ENCODE results near the gene ASPN.

Gene ASPN

GRCh38 chr9:92446536-92446935, 35.8 kb downstream of the ASPN start:
- Histone ChIP-seq H3K9ac (ENCODE audit: low read depth, low read length, poor library complexity, severe bottlenecking) (no peak overlapping the region), H3K9me3 (ENCODE audit: insufficient read depth, low read depth, low read length) (no peaks in the 10 kb centered on the region), H2AFZ (ENCODE audit: low read length) (no peak overlapping the region), H4K20me1 (ENCODE audit: insufficient read depth, low read length, poor library complexity, severe bottlenecking) (no peaks in the 10 kb centered on the region), H3F3A (ENCODE audit: low read depth) (no peaks in the 10 kb centered on the region), H3K4me3 (ENCODE audit: low read length, poor library complexity, severe bottlenecking) (no peak overlapping the region), H3K36me3 (ENCODE audit: insufficient read depth, low read length) (no peaks in the 10 kb centered on the region), H3K27me3 (ENCODE audit: insufficient read depth, low read length, poor library complexity, severe bottlenecking) (no peaks in the 10 kb centered on the region), H3K9me2 (replicated peaks; ENCODE audit: low read depth, low read length) (no peaks in the 10 kb centered on the region), H3K79me2 (ENCODE audit: insufficient read depth, low read length) (no peaks in the 10 kb centered on the region), H3K4me2 (ENCODE audit: low read depth, low read length, poor library complexity, severe bottlenecking) (no peak overlapping the region), H3K4me1 (ENCODE audit: insufficient read depth, low read length, poor library complexity, severe bottlenecking) (no peaks in the 10 kb centered on the region)
- TF ChIP-seq EZH2phosphoT487 (IDR thresholded peaks at IDR 0.05; ENCODE audit: borderline replicate concordance) = no peak
- no peak for TF ChIP-seq CTCF (conservative IDR thresholded peaks at IDR 0.05; ENCODE audit: low read length)

- TF ChIP-seq CTCF (conservative IDR thresholded peaks at IDR 0.05; ENCODE audit: low read length) (no peak), EZH2phosphoT487 (IDR thresholded peaks at IDR 0.05; ENCODE audit: borderline replicate concordance) (no peak)
- Histone ChIP-seq H3F3A (ENCODE audit: low read depth) (no peaks in the 10 kb centered on the region), H3K79me2 (ENCODE audit: insufficient read depth, low read length) (no peaks in the 10 kb centered on the region), H3K4me1 (ENCODE audit: insufficient read depth, low read length, poor library complexity, severe bottlenecking) (no peaks in the 10 kb centered on the region), H3K36me3 (ENCODE audit: insufficient read depth, low read length) (no peaks in the 10 kb centered on the region), H3K4me2 (ENCODE audit: low read depth, low read length, poor library complexity, severe bottlenecking) (no peak overlapping the region), H2AFZ (ENCODE audit: low read length) (no peak overlapping the region), H3K9me3 (ENCODE audit: insufficient read depth, low read depth, low read length) (no peaks in the 10 kb centered on the region), H3K27me3 (ENCODE audit: insufficient read depth, low read length, poor library complexity, severe bottlenecking) (no peaks in the 10 kb centered on the region), H3K4me3 (ENCODE audit: low read length, poor library complexity, severe bottlenecking) (no peak overlapping the region), H4K20me1 (ENCODE audit: insufficient read depth, low read length, poor library complexity, severe bottlenecking) (no peaks in the 10 kb centered on the region), H3K9ac (ENCODE audit: low read depth, low read length, poor library complexity, severe bottlenecking) (no peak overlapping the region), H3K9me2 (replicated peaks; ENCODE audit: low read depth, low read length) (no peaks in the 10 kb centered on the region)
These were observed 37.5 kb downstream of the ASPN start for GRCh38 chr9:92444841-92445240.

GRCh38 chr9:92440751-92441046, 41.6 kb downstream of the ASPN start:
- TF ChIP-seq CTCF (conservative IDR thresholded peaks at IDR 0.05; ENCODE audit: low read length) (no peak), EZH2phosphoT487 (IDR thresholded peaks at IDR 0.05; ENCODE audit: borderline replicate concordance) (no peak)

More at GRCh38 chr9:92440751-92441046, 41.6 kb downstream of the ASPN start:
- Histone ChIP-seq H3K79me2 (ENCODE audit: insufficient read depth, low read length) (no peaks in the 10 kb centered on the region), H3K4me2 (ENCODE audit: low read depth, low read length, poor library complexity, severe bottlenecking) (no peak overlapping the region), H3K36me3 (ENCODE audit: insufficient read depth, low read length) (no peaks in the 10 kb centered on the region), H4K20me1 (ENCODE audit: insufficient read depth, low read length, poor library complexity, severe bottlenecking) (no peaks in the 10 kb centered on the region), H3K9me3 (ENCODE audit: insufficient read depth, low read depth, low read length) (no peaks in the 10 kb centered on the region), H3K9ac (ENCODE audit: low read depth, low read length, poor library complexity, severe bottlenecking) (no peak overlapping the region), H3K9me2 (replicated peaks; ENCODE audit: low read depth, low read length) (no peaks in the 10 kb centered on the region), H3K27me3 (ENCODE audit: insufficient read depth, low read length, poor library complexity, severe bottlenecking) (no peaks in the 10 kb centered on the region), H2AFZ (ENCODE audit: low read length) (no peak overlapping the region), H3K4me3 (ENCODE audit: low read length, poor library complexity, severe bottlenecking) (no peak overlapping the region), H3K4me1 (ENCODE audit: insufficient read depth, low read length, poor library complexity, severe bottlenecking) (no peaks in the 10 kb centered on the region), H3F3A (ENCODE audit: low read depth) (no peaks in the 10 kb centered on the region)

Measured in Loucy (cell line).